HepG2 (cell line): ENCODE results near the gene MYO10. TPM values are rescaled to one million over a fixed set of nuclear protein-coding genes. Genes with fewer than 3 reads are reported as not detected.

Source experiments
- CHD2 ChIP-seq: IDR thresholded peaks from 2 replicates; pipeline ENCODE4 v1.6.1; 2011; ENCODE audit warnings: low read depth, low read length, improper control_type of control experiment
- FOXJ3 ChIP-seq: sonication (generic); formaldehyde crosslinking; IDR thresholded peaks from 2 replicates; pipeline ENCODE4 v1.4.0; 2020; ENCODE audit warnings: missing genetic modification reagents, mild to moderate bottlenecking, borderline replicate concordance
- FOXK1 ChIP-seq: sonication (generic); formaldehyde crosslinking; IDR thresholded peaks from 2 replicates; pipeline ENCODE4 v1.4.0; 2020; ENCODE audit warnings: low read depth, missing genetic modification reagents, borderline replicate concordance
- GTF2F1 ChIP-seq: fragments of 150-350 bp; IDR thresholded peaks from 2 replicates; pipeline ENCODE4 v1.6.1; 2014; ENCODE audit warnings: low read length
- KDM5B ChIP-seq: sonication (generic); formaldehyde crosslinking; IDR thresholded peaks from 2 replicates; pipeline ENCODE4 v1.4.0; 2020; ENCODE audit warnings: missing genetic modification reagents, mild to moderate bottlenecking, borderline replicate concordance
- RFXAP ChIP-seq: sonication (generic); formaldehyde crosslinking; IDR thresholded peaks from 2 replicates; pipeline ENCODE4 v1.4.0; 2020; ENCODE audit warnings: missing genetic modification reagents, borderline replicate concordance
- ZNF101 ChIP-seq: sonication (generic); formaldehyde crosslinking; IDR thresholded peaks from 2 replicates; pipeline ENCODE4 v1.4.0; 2020; ENCODE audit warnings: mild to moderate bottlenecking, low read depth, missing genetic modification reagents, borderline replicate concordance
- ZNF296 ChIP-seq: sonication (generic); formaldehyde crosslinking; conservative IDR thresholded peaks from 2 replicates; pipeline ENCODE4 v1.5.0; 2020; ENCODE audit warnings: mild to moderate bottlenecking, missing genetic modification reagents
- ZNF598 ChIP-seq: sonication (generic); formaldehyde crosslinking; IDR thresholded peaks from 2 replicates; pipeline ENCODE4 v1.5.1; 2020; ENCODE audit warnings: mild to moderate bottlenecking, missing genetic modification reagents, borderline replicate concordance
- ZNF672 ChIP-seq: sonication (generic); formaldehyde crosslinking; IDR thresholded peaks from 2 replicates; pipeline ENCODE4 v1.8.1; 2022; ENCODE audit warnings: missing genetic modification reagents
- polyA plus RNA-seq, 8 experiments: library from polyadenylated mRNA; depleted of rRNA in 3 of 8; stranded (reverse) in 7 of 8; unstranded in 1 of 8; fragments of >200 nt; fragmentation: Illumina TruSeq in 4 of 8; extraction: Trizol in 4 of 8; gene quantifications; 2 replicates each; pipeline versions ENCODE4 v1.2.1 to v1.2.3, GENCODE V29; 2011 to 2016; ENCODE audit warnings: low read depth in 4 of 8, missing spikeins in 1 of 8, mixed read lengths in 1 of 8; ENCODE audit not compliant: insufficient read depth in 1 of 8
- total RNA-seq, 5 experiments: library from RNA; depleted of rRNA; stranded (reverse); fragments of >200 nt; fragmentation: Illumina TruSeq; extraction: Trizol; gene quantifications; 2 replicates each; pipeline ENCODE4 v1.2.3, GENCODE V29; 2016; ENCODE audit warnings: low read depth in 1 of 5
- TF ChIP-seq, protein P1 (sequence below): sonication (generic); formaldehyde crosslinking; IDR thresholded peaks from 2 replicates; pipeline ENCODE4 v1.4.0; 2020; ENCODE audit warnings: missing genetic modification reagents
- TF ChIP-seq, protein P2 (sequence below): fragments of 450-650 bp; IDR thresholded peaks from 2 replicates; pipeline ENCODE4 v1.6.1; 2017; ENCODE audit warnings: mild to moderate bottlenecking
- TF ChIP-seq, protein P3 (sequence below): sonication (generic); formaldehyde crosslinking; IDR thresholded peaks from 2 replicates; pipeline ENCODE4 v1.4.0; 2020; ENCODE audit warnings: mild to moderate bottlenecking, missing genetic modification reagents
- TF ChIP-seq, protein P4 (sequence below): IDR thresholded peaks from 2 replicates; pipeline ENCODE4 v1.6.1; 2016; ENCODE audit warnings: missing genetic modification reagents, missing compliant biosample characterization

MYO10 gene
- total and polyA plus RNA-seq, 2 of the 13 experiments (the other 11 are each of a cell fraction or from before 2014, with no cell fraction given) = 4.5 to 14.0 TPM

DNA sequence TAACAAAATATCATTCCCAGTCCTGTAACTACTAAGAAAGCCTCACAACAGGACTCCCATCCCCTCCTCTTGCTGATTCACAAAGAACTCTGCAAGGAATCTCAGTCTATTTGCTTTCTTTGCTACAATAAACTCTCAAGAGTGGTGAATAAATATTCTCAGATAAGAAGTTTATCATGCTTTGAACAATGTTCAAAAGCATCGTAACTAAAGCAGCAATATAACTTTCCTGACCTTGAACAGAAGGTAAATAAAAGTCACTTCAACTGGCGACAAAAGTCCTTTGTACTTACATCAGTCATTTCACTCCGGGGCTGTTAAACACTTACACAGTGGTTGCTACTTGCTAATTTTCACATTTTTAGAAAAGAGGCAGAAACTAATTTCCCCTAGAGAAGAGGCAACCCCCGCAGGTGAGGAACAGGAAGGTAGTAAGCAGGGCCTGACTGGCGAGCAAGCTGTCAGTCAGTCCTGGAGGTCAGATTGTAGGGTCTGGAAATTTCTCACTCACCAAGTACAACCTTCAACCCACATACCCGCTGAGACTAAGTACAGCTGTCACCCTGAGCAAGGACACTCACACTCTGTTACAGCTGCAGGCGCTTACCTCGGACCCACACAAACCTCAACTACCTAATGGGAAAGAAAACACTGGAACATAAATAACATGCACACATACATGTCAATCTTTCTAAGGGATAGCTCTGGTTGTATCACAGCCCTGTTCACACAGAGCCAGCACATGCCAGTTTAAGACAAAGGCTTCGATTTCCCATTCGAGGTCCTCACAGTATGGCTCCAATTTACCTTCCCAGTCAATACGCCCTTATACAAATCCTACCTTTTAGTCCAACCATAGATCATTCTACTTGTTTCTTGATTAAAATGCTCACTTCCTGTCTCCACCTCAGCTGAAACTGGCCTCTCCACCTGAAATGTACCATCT, 214.7 kb downstream of the MYO10 start (continued):
- TF ChIP-seq, protein P1, sequence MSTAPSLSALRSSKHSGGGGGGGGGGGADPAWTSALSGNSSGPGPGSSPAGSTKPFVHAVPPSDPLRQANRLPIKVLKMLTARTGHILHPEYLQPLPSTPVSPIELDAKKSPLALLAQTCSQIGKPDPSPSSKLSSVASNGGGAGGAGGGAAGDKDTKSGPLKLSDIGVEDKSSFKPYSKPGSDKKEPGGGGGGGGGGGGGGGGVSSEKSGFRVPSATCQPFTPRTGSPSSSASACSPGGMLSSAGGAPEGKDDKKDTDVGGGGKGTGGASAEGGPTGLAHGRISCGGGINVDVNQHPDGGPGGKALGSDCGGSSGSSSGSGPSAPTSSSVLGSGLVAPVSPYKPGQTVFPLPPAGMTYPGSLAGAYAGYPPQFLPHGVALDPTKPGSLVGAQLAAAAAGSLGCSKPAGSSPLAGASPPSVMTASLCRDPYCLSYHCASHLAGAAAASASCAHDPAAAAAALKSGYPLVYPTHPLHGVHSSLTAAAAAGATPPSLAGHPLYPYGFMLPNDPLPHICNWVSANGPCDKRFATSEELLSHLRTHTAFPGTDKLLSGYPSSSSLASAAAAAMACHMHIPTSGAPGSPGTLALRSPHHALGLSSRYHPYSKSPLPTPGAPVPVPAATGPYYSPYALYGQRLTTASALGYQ (CRISPR knock-in tag) = peak; percentile 37; the same call in 1 of the 2 replicates
- TF ChIP-seq RFXAP (CRISPR knock-in tag) (no peak), FOXJ3 (CRISPR knock-in tag) (no peak), KDM5B (CRISPR knock-in tag) (no peak), ZNF672 (CRISPR knock-in tag) (no peak), ZNF296 (CRISPR knock-in tag) (no peak), GTF2F1 (no peak), FOXK1 (CRISPR knock-in tag) (no peak), CHD2 (no peak), ZNF101 (CRISPR knock-in tag) (no peak), ZNF598 (no peak)
- TF ChIP-seq, protein P2, sequence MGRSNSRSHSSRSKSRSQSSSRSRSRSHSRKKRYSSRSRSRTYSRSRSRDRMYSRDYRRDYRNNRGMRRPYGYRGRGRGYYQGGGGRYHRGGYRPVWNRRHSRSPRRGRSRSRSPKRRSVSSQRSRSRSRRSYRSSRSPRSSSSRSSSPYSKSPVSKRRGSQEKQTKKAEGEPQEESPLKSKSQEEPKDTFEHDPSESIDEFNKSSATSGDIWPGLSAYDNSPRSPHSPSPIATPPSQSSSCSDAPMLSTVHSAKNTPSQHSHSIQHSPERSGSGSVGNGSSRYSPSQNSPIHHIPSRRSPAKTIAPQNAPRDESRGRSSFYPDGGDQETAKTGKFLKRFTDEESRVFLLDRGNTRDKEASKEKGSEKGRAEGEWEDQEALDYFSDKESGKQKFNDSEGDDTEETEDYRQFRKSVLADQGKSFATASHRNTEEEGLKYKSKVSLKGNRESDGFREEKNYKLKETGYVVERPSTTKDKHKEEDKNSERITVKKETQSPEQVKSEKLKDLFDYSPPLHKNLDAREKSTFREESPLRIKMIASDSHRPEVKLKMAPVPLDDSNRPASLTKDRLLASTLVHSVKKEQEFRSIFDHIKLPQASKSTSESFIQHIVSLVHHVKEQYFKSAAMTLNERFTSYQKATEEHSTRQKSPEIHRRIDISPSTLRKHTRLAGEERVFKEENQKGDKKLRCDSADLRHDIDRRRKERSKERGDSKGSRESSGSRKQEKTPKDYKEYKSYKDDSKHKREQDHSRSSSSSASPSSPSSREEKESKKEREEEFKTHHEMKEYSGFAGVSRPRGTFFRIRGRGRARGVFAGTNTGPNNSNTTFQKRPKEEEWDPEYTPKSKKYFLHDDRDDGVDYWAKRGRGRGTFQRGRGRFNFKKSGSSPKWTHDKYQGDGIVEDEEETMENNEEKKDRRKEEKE = no peak
- TF ChIP-seq, protein P3, sequence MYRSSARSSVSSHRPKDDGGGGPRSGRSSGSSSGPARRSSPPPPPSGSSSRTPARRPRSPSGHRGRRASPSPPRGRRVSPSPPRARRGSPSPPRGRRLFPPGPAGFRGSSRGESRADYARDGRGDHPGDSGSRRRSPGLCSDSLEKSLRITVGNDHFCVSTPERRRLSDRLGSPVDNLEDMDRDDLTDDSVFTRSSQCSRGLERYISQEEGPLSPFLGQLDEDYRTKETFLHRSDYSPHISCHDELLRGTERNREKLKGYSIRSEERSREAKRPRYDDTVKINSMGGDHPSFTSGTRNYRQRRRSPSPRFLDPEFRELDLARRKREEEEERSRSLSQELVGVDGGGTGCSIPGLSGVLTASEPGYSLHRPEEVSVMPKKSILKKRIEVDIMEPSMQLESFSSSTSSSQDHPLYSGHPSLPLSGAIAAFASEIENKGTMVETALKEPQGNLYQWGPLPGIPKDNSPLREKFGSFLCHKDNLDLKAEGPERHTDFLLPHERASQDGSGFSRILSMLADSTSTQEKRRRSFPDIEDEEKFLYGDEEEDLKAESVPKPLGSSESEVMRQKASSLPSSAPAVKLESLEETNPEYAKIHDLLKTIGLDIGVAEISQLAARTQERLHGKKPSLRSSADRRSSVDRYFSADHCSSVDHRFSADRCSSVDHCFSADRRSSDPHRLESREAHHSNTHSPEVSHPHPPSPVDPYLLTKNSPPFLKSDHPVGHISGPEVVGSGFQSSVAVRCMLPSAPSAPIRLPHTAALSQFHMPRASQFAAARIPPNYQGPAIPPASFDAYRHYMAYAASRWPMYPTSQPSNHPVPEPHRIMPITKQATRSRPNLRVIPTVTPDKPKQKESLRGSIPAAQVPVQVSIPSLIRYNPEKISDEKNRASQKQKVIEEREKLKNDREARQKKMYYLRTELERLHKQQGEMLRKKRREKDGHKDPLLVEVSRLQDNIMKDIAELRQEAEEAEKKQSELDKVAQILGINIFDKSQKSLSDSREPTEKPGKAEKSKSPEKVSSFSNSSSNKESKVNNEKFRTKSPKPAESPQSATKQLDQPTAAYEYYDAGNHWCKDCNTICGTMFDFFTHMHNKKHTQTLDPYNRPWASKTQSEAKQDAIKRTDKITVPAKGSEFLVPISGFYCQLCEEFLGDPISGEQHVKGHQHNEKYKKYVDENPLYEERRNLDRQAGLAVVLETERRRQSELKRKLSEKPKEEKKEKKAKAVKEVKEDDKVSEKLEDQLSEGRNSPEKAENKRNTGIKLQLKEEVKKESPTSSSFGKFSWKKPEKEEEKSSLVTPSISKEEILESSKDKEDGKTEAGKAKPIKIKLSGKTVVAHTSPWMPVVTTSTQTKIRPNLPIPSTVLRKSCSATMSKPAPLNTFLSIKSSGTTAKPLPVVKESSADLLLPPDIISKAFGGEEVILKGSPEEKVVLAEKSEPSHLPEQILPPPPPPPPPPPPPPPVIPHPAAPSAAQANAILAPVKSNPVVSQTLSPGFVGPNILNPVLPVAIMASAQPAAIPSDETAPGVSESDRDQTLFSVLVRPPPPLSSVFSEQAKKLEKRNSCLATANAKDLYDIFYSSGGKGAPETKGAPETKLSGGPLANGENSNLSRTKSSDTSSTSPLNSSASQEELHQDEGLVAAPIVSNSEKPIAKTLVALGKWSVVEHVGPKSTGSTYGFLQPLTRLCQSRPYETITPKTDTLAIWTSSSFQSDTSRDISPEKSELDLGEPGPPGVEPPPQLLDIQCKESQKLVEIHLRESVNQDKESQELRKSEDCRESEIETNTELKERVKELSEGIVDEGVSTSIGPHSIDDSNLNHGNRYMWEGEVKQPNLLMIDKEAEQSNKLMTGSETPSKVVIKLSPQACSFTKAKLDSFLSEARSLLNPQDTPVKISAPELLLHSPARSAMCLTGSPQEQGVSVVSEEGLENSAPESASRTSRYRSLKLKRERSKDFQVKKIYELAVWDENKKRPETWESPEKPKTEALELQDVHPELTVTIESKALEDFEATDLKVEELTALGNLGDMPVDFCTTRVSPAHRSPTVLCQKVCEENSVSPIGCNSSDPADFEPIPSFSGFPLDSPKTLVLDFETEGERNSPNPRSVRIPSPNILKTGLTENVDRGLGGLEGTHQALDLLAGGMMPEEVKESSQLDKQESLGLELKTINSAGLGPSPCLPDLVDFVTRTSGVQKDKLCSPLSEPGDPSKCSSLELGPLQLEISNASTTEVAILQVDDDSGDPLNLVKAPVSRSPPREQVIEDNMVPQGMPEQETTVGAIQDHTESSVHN (CRISPR knock-in tag) = no peak
- TF ChIP-seq, protein P4, sequence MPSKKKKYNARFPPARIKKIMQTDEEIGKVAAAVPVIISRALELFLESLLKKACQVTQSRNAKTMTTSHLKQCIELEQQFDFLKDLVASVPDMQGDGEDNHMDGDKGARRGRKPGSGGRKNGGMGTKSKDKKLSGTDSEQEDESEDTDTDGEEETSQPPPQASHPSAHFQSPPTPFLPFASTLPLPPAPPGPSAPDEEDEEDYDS (CRISPR knock-in tag) = 0 out of 2 replicates have a peak, but pooled peaks have one; percentile 13
